Karpas-422 (cell line): ENCODE results near the gene MTA1. TPM values are rescaled to one million over a fixed set of nuclear protein-coding genes. Genes with fewer than 3 reads are reported as not detected.

Experiments used
- DNase-seq: peaks from one replicate; pipeline ENCODE4 v3.0.0-alpha.2; 2015
- H2AFZ ChIP-seq: fragments of 200-600 bp; sonication (generic); 2 replicates; pipeline ENCODE4 v1.6.1; 2014; ENCODE audit warnings: antibody characterized with exemption, low read length, mixed read lengths
- H3K27ac ChIP-seq: fragments of 200-600 bp; sonication (generic); 2 replicates; pipeline ENCODE4 v1.5.1; 2014; ENCODE audit warnings: mild to moderate bottlenecking, low read length, moderate library complexity
- H3K27me3 ChIP-seq: fragments of 200-600 bp; sonication (generic); 2 replicates; pipeline ENCODE4 v1.6.1; 2014; ENCODE audit warnings: low read length, mixed read lengths
- H3K36me3 ChIP-seq: fragments of 200-600 bp; sonication (generic); 2 replicates; pipeline ENCODE4 v1.6.1; 2014; ENCODE audit warnings: low read length, mixed read lengths; ENCODE audit not compliant: insufficient read depth
- H3K4me1 ChIP-seq: fragments of 200-600 bp; sonication (generic); 2 replicates; pipeline ENCODE4 v1.6.1; 2014; ENCODE audit warnings: mild to moderate bottlenecking, low read length, mixed read lengths
- H3K4me2 ChIP-seq: fragments of 200-600 bp; sonication (generic); 2 replicates; pipeline ENCODE4 v1.6.1; 2014; ENCODE audit warnings: low read length, low read depth, mild to moderate bottlenecking; ENCODE audit not compliant: poor library complexity, severe bottlenecking
- H3K4me3 ChIP-seq: fragments of 200-600 bp; sonication (generic); 2 replicates; pipeline ENCODE4 v1.5.1; 2014; ENCODE audit warnings: mild to moderate bottlenecking, antibody characterized with exemption, low read length, mixed read lengths
- H3K79me2 ChIP-seq: fragments of 200-600 bp; sonication (generic); 2 replicates; pipeline ENCODE4 v1.6.1; 2014; ENCODE audit warnings: mild to moderate bottlenecking, low read length, mixed read lengths
- H3K9ac ChIP-seq: fragments of 200-600 bp; sonication (generic); 2 replicates; pipeline ENCODE4 v1.6.0; 2014; ENCODE audit warnings: low read length
- H3K9me2 ChIP-seq: fragments of 200-600 bp; sonication (generic), shearing (Covaris generic); replicated peaks from 2 replicates; pipeline ENCODE4 v1.6.0; 2014; ENCODE audit warnings: mild to moderate bottlenecking, low read length, moderate library complexity; ENCODE audit not compliant: insufficient read depth
- H3K9me3 ChIP-seq: fragments of 300-700, 200-600 bp; sonication (generic); 2 replicates; pipeline ENCODE4 v1.6.1; 2014; ENCODE audit warnings: low read length, mixed read lengths
- H4K20me1 ChIP-seq: fragments of 200-600 bp; sonication (generic); 2 replicates; pipeline ENCODE4 v1.6.1; 2014; ENCODE audit warnings: mild to moderate bottlenecking, antibody characterized with exemption, low read length, low read depth; ENCODE audit not compliant: insufficient read depth
- total RNA-seq: library from RNA; depleted of rRNA; stranded (reverse); fragments of >200 nt; shearing (Covaris generic); gene quantifications from 2 replicates; pipeline ENCODE4 v1.2.3, GENCODE V29; 2014; ENCODE audit warnings: low replicate concordance

Gene MTA1
- total RNA-seq, 1 experiment from 2014 or later: 94.6 TPM

GRCh38 chr14:105500036-105500725 lies 80.6 kb downstream of the MTA1 start:
- no peaks in the 10 kb centered on the region for H3K4me1 ChIP-seq
- no peak overlapping the region for H2AFZ ChIP-seq
- no peaks in the 10 kb centered on the region for H3K79me2 ChIP-seq
- no peak overlapping the region for H3K9ac ChIP-seq
- H3K36me3 ChIP-seq: no peaks in the 10 kb centered on the region
- no peaks in the 10 kb centered on the region for H3K27me3 ChIP-seq
- H3K9me3 ChIP-seq: no peaks in the 10 kb centered on the region
- no peak overlapping the region for H3K27ac ChIP-seq
- no peak overlapping the region for H3K4me3 ChIP-seq
- no peak overlapping the region for H3K4me2 ChIP-seq
- no peaks in the 10 kb centered on the region for H3K9me2 ChIP-seq
- DNase-seq: no peak
- H4K20me1 ChIP-seq: peaks cover 5% of the 10 kb centered on the region; the same call in 1 of the 2 replicates

GRCh38 chr14:105500726-105501101 lies 81.1 kb downstream of the MTA1 start:
- Histone ChIP-seq H3K4me1 (no peaks in the 10 kb centered on the region), H3K4me3 (no peak overlapping the region), H3K9ac (no peak overlapping the region), H3K79me2 (no peaks in the 10 kb centered on the region), H2AFZ (no peak overlapping the region), H3K9me3 (no peaks in the 10 kb centered on the region), H3K4me2 (no peak overlapping the region), H3K27me3 (no peaks in the 10 kb centered on the region), H3K36me3 (no peaks in the 10 kb centered on the region), H3K27ac (no peak overlapping the region), H3K9me2 (no peaks in the 10 kb centered on the region), H4K20me1 (peaks cover 5% of the 10 kb centered on the region; the same call in 1 of the 2 replicates)
- DNase-seq: peak; percentile 40

GRCh38 chr14:105501504-105502291 lies 82.1 kb downstream of the MTA1 start:
- Histone ChIP-seq H3K79me2 (no peaks in the 10 kb centered on the region), H3K4me3 (no peak overlapping the region), H3K9me3 (no peaks in the 10 kb centered on the region), H3K36me3 (no peaks in the 10 kb centered on the region), H2AFZ (no peak overlapping the region), H3K27me3 (no peaks in the 10 kb centered on the region), H3K9me2 (no peaks in the 10 kb centered on the region), H4K20me1 (peaks cover 5% of the 10 kb centered on the region; the same call in 1 of the 2 replicates), H3K4me1 (no peaks in the 10 kb centered on the region), H3K4me2 (no peak overlapping the region), H3K27ac (no peak overlapping the region), H3K9ac (no peak overlapping the region)
- peak; percentile 39 for DNase-seq

- Histone ChIP-seq H3K9ac (no peak overlapping the region), H3K27me3 (no peaks in the 10 kb centered on the region), H3K4me1 (peaks cover 5% of the 10 kb centered on the region), H3K9me3 (no peaks in the 10 kb centered on the region), H4K20me1 (peaks cover 5% of the 10 kb centered on the region; the same call in 1 of the 2 replicates), H3K36me3 (no peaks in the 10 kb centered on the region), H3K4me2 (no peak overlapping the region), H3K9me2 (no peaks in the 10 kb centered on the region), H2AFZ (no peak overlapping the region), H3K4me3 (no peak overlapping the region), H3K79me2 (no peaks in the 10 kb centered on the region), H3K27ac (no peak overlapping the region)
- DNase-seq: no peak
Measured at GRCh38 chr14:105502446-105503295, 83.0 kb downstream of the MTA1 start.

GRCh38 chr14:105503296-105503640 lies 83.6 kb downstream of the MTA1 start:
- Histone ChIP-seq H3K27ac (no peak overlapping the region), H3K9me2 (no peaks in the 10 kb centered on the region)
- no peak for DNase-seq

GRCh38 chr14:105503935-105504692 lies 84.5 kb downstream of the MTA1 start:
- H3K9me2 ChIP-seq: no peaks in the 10 kb centered on the region
- no peak for DNase-seq
- no peak overlapping the region for H2AFZ ChIP-seq
- H3K27ac ChIP-seq: no peak overlapping the region
- no peak overlapping the region for H3K4me3 ChIP-seq
- H3K4me1 ChIP-seq: peaks cover 10% of the 10 kb centered on the region
- H3K27me3 ChIP-seq: no peaks in the 10 kb centered on the region
- H3K79me2 ChIP-seq: no peaks in the 10 kb centered on the region
- peaks cover 5% of the 10 kb centered on the region; the same call in 1 of the 2 replicates for H4K20me1 ChIP-seq
- H3K9ac ChIP-seq: no peak overlapping the region
- no peak overlapping the region for H3K4me2 ChIP-seq
- H3K36me3 ChIP-seq: no peaks in the 10 kb centered on the region
- no peaks in the 10 kb centered on the region for H3K9me3 ChIP-seq

More at GRCh38 chr14:105503296-105503640, 83.6 kb downstream of the MTA1 start:
- no peak overlapping the region for H3K9ac ChIP-seq
- H3K36me3 ChIP-seq: no peaks in the 10 kb centered on the region
- no peak overlapping the region for H2AFZ ChIP-seq
- H3K9me3 ChIP-seq: no peaks in the 10 kb centered on the region
- peaks cover 5% of the 10 kb centered on the region; the same call in 1 of the 2 replicates for H4K20me1 ChIP-seq
- H3K27me3 ChIP-seq: no peaks in the 10 kb centered on the region
- no peak overlapping the region for H3K4me3 ChIP-seq
- H3K79me2 ChIP-seq: no peaks in the 10 kb centered on the region
- peaks cover 10% of the 10 kb centered on the region for H3K4me1 ChIP-seq
- no peak overlapping the region for H3K4me2 ChIP-seq

- peaks cover 5% of the 10 kb centered on the region; the same call in 1 of the 2 replicates for H4K20me1 ChIP-seq
- no peaks in the 10 kb centered on the region for H3K36me3 ChIP-seq
- no peak overlapping the region for H3K9ac ChIP-seq
- H3K27ac ChIP-seq: no peak overlapping the region
- no peak overlapping the region for H3K4me3 ChIP-seq
- DNase-seq: no peak
- no peaks in the 10 kb centered on the region for H3K9me3 ChIP-seq
- H3K9me2 ChIP-seq: no peaks in the 10 kb centered on the region
- no peaks in the 10 kb centered on the region for H3K27me3 ChIP-seq
- no peak overlapping the region for H3K4me2 ChIP-seq
- no peaks in the 10 kb centered on the region for H3K79me2 ChIP-seq
- peaks cover 10% of the 10 kb centered on the region for H3K4me1 ChIP-seq
- no peak overlapping the region for H2AFZ ChIP-seq
Measured at GRCh38 chr14:105505101-105505500, 85.5 kb downstream of the MTA1 start.
